Upper lobe of right lung (tissue), 1 donor: ENCODE data around the gene PRKCB. TPM values are rescaled to one million over a fixed set of nuclear protein-coding genes. Genes with fewer than 3 reads are reported as not detected.

ENCODE experiments used
- ATAC-seq: fragments of 200-7000 bp; cut with Tn5 transposase; one replicate; pipeline ENCODE4 v1.9.1; 2020; ENCODE audit warnings: mild to moderate bottlenecking, moderate library complexity
- DNase-seq: peaks from one replicate; pipeline ENCODE4 v3.0.0-alpha.2; 2020
- H3K27ac ChIP-seq: fragments of 200-600 bp; one replicate; pipeline ENCODE4 v1.8.0; 2022
- H3K27me3 ChIP-seq: fragments of 200-600 bp; one replicate; pipeline ENCODE4 v1.8.0; 2022; ENCODE audit warnings: mild to moderate bottlenecking
- H3K36me3 ChIP-seq: fragments of 200-600 bp; one replicate; pipeline ENCODE4 v1.8.0; 2022
- H3K4me1 ChIP-seq: fragments of 200-600 bp; one replicate; pipeline ENCODE4 v1.8.0; 2022
- H3K4me3 ChIP-seq: fragments of 200-600 bp; one replicate; pipeline ENCODE4 v1.8.0; 2022; ENCODE audit warnings: mild to moderate bottlenecking
- H3K9me3 ChIP-seq: fragments of 200-600 bp; one replicate; pipeline ENCODE4 v1.8.0; 2022
- intact Hi-C: fragments of 100-400 bp; cut with DNase I; formaldehyde crosslinking; loops from one replicate; pipeline ENCODE4 v1.11.0; 2022
- total RNA-seq: library from RNA; stranded (reverse); fragmentation: NEBNext Ultra II Directional; extraction: Animal tissue kit (Norgen Biotek cat#: 25700); gene quantifications from one replicate; pipeline ENCODE4 v1.2.1, GENCODE V29; 2021
- TF ChIP-seq, protein P1 (sequence below): fragments of 200-600 bp; IDR thresholded peaks from one replicate; pipeline ENCODE4 v1.8.0; 2022; ENCODE audit warnings: antibody characterized with exemption
- donor health status: DM: no; HTN: yes; CAD: no; lungs with severe emphysema.

PRKCB gene
- total RNA-seq, 1 donor from 2014 or later, result 25.2 TPM

DNA sequence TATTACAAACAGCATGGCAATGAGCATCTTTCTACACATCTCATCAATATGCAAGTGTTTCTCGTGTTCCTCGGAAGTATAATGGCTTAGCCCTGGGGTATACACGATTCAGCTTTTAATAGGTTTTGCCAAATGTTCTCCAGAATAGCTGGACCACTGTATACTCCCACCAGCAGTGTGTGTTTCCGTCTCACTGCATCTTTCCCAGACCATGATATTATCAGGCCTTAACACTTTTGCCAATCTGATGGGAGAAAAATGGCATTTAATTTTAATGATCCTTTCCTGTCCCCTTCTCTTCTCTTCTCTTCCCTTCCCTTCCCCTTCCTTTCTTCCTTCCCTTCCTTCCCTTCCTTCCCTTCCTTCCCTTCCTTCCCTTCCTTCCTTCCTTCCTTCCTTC lies 30.8 kb downstream of the PRKCB start:
- peaks cover 14% of the 10 kb centered on the region for H3K4me1 ChIP-seq
- no peaks in the 10 kb centered on the region for H3K27me3 ChIP-seq
- intact Hi-C loops, result no loop called here
- TF ChIP-seq, protein P1, sequence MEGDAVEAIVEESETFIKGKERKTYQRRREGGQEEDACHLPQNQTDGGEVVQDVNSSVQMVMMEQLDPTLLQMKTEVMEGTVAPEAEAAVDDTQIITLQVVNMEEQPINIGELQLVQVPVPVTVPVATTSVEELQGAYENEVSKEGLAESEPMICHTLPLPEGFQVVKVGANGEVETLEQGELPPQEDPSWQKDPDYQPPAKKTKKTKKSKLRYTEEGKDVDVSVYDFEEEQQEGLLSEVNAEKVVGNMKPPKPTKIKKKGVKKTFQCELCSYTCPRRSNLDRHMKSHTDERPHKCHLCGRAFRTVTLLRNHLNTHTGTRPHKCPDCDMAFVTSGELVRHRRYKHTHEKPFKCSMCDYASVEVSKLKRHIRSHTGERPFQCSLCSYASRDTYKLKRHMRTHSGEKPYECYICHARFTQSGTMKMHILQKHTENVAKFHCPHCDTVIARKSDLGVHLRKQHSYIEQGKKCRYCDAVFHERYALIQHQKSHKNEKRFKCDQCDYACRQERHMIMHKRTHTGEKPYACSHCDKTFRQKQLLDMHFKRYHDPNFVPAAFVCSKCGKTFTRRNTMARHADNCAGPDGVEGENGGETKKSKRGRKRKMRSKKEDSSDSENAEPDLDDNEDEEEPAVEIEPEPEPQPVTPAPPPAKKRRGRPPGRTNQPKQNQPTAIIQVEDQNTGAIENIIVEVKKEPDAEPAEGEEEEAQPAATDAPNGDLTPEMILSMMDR, result no peak
- H3K36me3 ChIP-seq, result no peaks in the 10 kb centered on the region
- H3K9me3 ChIP-seq, result no peaks in the 10 kb centered on the region
- ATAC-seq (no peak), DNase-seq (no peak)
- H3K27ac ChIP-seq, result no peak overlapping the region
- H3K4me3 ChIP-seq, result no peak overlapping the region

GRCh38 chr16:23867566-23867965 lies 31.8 kb downstream of the PRKCB start:
- Histone ChIP-seq H3K9me3 (no peaks in the 10 kb centered on the region), H3K4me3 (no peak overlapping the region), H3K36me3 (no peaks in the 10 kb centered on the region), H3K27ac (no peak overlapping the region), H3K27me3 (no peaks in the 10 kb centered on the region), H3K4me1 (peaks cover 12% of the 10 kb centered on the region)
- TF ChIP-seq, protein P1, result no peak
- no peak for DNase-seq
- intact Hi-C loops, result no loop called here
- no peak for ATAC-seq

DNA sequence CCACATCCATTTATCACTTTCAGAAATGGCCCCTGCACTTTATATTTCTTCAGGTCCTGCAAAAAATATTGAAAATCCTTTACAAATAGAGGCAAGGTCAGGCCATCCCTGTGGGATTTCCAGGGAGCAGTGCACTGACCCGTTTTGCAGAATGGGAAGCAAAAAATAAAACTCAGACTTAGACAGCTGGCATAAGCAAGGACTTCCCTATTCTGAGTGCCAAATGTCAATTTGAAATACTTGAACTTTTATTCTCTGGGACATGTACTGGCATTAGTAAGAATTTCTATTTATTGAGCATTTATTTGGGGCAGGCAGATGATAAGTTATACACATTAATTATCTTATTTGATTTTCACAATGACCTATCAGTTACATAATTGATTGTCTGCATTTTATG lies 32.4 kb downstream of the PRKCB start:
- ATAC-seq, result no peak
- DNase-seq, result no peak
- TF ChIP-seq, protein P1, result no peak
- H3K9me3 ChIP-seq, result no peaks in the 10 kb centered on the region
- H3K27me3 ChIP-seq, result no peaks in the 10 kb centered on the region
- intact Hi-C loops, result no loop called here
- H3K4me1 ChIP-seq, result peaks cover 9% of the 10 kb centered on the region
- no peak overlapping the region for H3K4me3 ChIP-seq
- no peak overlapping the region for H3K27ac ChIP-seq
- H3K36me3 ChIP-seq, result no peaks in the 10 kb centered on the region

DNA sequence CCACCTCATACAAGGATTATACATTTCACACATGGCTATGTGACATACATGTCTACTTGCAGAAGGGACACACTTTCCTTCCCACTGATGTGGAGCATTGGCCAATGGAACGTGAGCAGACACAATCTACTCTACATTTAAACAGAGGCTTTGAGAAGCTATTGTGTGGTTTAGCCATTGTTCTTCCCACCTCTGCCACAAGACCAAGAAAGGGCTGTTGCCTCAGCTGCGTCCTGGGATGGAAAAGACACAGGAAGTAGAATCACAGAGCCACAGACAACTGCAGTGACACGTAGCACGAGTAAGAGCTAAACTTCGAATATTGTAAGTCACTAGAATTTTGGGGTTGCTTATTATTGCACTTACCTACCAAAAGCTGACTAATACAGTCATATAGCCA lies 33.3 kb downstream of the PRKCB start:
- Histone ChIP-seq H3K27ac (no peak overlapping the region), H3K36me3 (no peaks in the 10 kb centered on the region), H3K9me3 (no peaks in the 10 kb centered on the region), H3K27me3 (no peaks in the 10 kb centered on the region), H3K4me1 (peaks cover 3% of the 10 kb centered on the region), H3K4me3 (no peak overlapping the region)
- DNase-seq (no peak), ATAC-seq (peak; percentile 19)
- intact Hi-C loops, result no loop called here
- TF ChIP-seq, protein P1, result no peak

DNA sequence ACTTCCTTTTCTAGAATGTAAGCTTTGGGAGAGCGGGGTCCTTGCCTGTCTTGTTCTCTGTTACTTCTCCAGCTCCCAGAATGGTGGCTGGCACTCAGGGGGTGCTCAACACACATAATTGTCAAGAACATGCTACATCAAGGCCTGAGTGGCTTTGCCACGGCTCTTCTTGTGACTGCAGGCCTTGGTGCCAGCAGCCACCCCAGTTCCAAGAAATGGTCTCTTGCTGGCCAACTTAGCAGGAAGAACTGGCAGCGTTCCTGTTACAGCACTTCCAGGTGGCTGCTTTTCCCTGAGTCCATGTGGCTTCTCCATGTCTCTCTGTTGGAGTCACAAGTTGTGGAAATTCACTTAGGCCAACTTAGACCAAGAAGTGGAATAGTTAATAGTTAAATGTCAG lies 36.1 kb downstream of the PRKCB start:
- Histone ChIP-seq H3K9me3 (no peaks in the 10 kb centered on the region), H3K4me3 (no peak overlapping the region), H3K27ac (no peak overlapping the region), H3K4me1 (no peaks in the 10 kb centered on the region), H3K36me3 (no peaks in the 10 kb centered on the region), H3K27me3 (no peaks in the 10 kb centered on the region)
- ATAC-seq (no peak), DNase-seq (no peak)
- TF ChIP-seq, protein P1, result no peak
- intact Hi-C loops, result no loop called here

GRCh38 chr16:23874613-23875294 lies 39.0 kb downstream of the PRKCB start:
- ATAC-seq (no peak), DNase-seq (no peak)
- H3K36me3 ChIP-seq, result no peaks in the 10 kb centered on the region
- no peaks in the 10 kb centered on the region for H3K27me3 ChIP-seq
- TF ChIP-seq, protein P1, result no peak
- no peaks in the 10 kb centered on the region for H3K4me1 ChIP-seq
- H3K27ac ChIP-seq, result no peak overlapping the region
- H3K9me3 ChIP-seq, result no peaks in the 10 kb centered on the region
- no peak overlapping the region for H3K4me3 ChIP-seq
- intact Hi-C loops, result no loop called here
